PC-9 (cell line): Measurements from ENCODE around the gene SNX1. TPM values are rescaled to one million over a fixed set of nuclear protein-coding genes. Genes with fewer than 3 reads are reported as not detected.
"Not testable (repeated sequence)": the region's sequence is repeated elsewhere in the genome, so short reads cannot be mapped to it uniquely, and the experiment has no call there.

Experiments used
- BruUV-seq: library from RNA; stranded (reverse); fragments of 400-500 nt; replicated peaks from 2 replicates; lab custom pipeline; 2021; lab: Mats Ljungman, UMichigan
- CTCF ChIA-PET: fragments of 300-600 bp; sonication (Branson Sonifier 250); formaldehyde crosslinking; loops from one replicate; lab custom pipeline; 2022; ENCODE audit warnings: antibody characterized with exemption; lab: Charles Lee
- POLR2A ChIA-PET: fragments of 300-600 bp; sonication (Branson Sonifier 250); formaldehyde crosslinking; loops from one replicate; lab custom pipeline; 2022; ENCODE audit warnings: antibody characterized with exemption; ENCODE audit not compliant: unreplicated experiment; lab: Charles Lee
- DNase-seq, 2 experiments: peaks; one replicate each; pipeline versions ENCODE4 v3.0.0 to v3.0.0-alpha.2; 2015 to 2022; ENCODE audit warnings: mixed read lengths in 1 of 2
- H2AFZ ChIP-seq: fragments of 200-600 bp; sonication (generic); 2 replicates; pipeline ENCODE4 v1.8.1; 2017; ENCODE audit warnings: antibody characterized with exemption
- H3F3A ChIP-seq: fragments of 200-600 bp; sonication (generic); 2 replicates; pipeline ENCODE4 v1.8.1; 2017; ENCODE audit warnings: antibody characterized with exemption, mild to moderate bottlenecking, low read depth; ENCODE audit not compliant: insufficient read depth
- H3K27ac ChIP-seq: fragments of 200-600 bp; sonication (generic); 2 replicates; pipeline ENCODE4 v1.6.1; 2016; ENCODE audit warnings: mixed run types
- H3K27me3 ChIP-seq: fragments of 200-600 bp; sonication (generic); 2 replicates; pipeline ENCODE4 v1.6.1; 2016; ENCODE audit warnings: low read depth, mixed run types; ENCODE audit not compliant: insufficient read depth
- H3K36me3 ChIP-seq: fragments of 200-600 bp; sonication (generic); 2 replicates; pipeline ENCODE4 v1.6.1; 2016; ENCODE audit warnings: low read depth, mixed run types
- H3K4me1 ChIP-seq: fragments of 200-600 bp; sonication (generic); replicated peaks from 2 replicates; pipeline ENCODE4 v1.6.1; 2016; ENCODE audit warnings: mixed run types; ENCODE audit not compliant: insufficient read depth
- H3K4me2 ChIP-seq: fragments of 200-600 bp; sonication (generic); 2 replicates; pipeline ENCODE4 v1.6.1; 2017; ENCODE audit warnings: mixed run types
- H3K4me3 ChIP-seq: fragments of 200-600 bp; sonication (generic); 2 replicates; pipeline ENCODE4 v1.6.1; 2016; ENCODE audit warnings: mixed run types
- H3K79me2 ChIP-seq: fragments of 200-600 bp; sonication (generic); 2 replicates; pipeline ENCODE4 v1.6.1; 2017; ENCODE audit warnings: low read depth, mixed run types
- H3K9me2 ChIP-seq: fragments of 200-600 bp; sonication (generic); 2 replicates; pipeline ENCODE4 v1.8.1; 2017; ENCODE audit warnings: mild to moderate bottlenecking; ENCODE audit not compliant: insufficient read depth
- H3K9me3 ChIP-seq: fragments of 200-600 bp; sonication (generic); 2 replicates; pipeline ENCODE4 v1.8.1; 2016; ENCODE audit warnings: low read depth; ENCODE audit not compliant: insufficient read depth
- H4K20me1 ChIP-seq: fragments of 200-600 bp; sonication (generic); 2 replicates; pipeline ENCODE4 v1.8.1; 2017; ENCODE audit not compliant: insufficient read depth
- CTCF ChIP-seq: fragments of 200-600 bp; sonication (generic); conservative IDR thresholded peaks from 2 replicates; pipeline ENCODE4 v1.6.1; 2017; ENCODE audit warnings: mixed run types, antibody characterized with exemption, mild to moderate bottlenecking, moderate library complexity
- EZH2 ChIP-seq: fragments of 200-600 bp; sonication (generic); IDR thresholded peaks from 2 replicates; pipeline ENCODE4 v1.8.0; 2017; ENCODE audit warnings: antibody characterized with exemption, low read depth
- intact Hi-C: fragments of 100-400 bp; cut with micrococcal nuclease; formaldehyde crosslinking; loops from one replicate; pipeline ENCODE4 v1.10.0; 2022; ENCODE audit not compliant: unreplicated experiment
- total RNA-seq: library from RNA; stranded (reverse); gene quantifications from 2 replicates; pipeline ENCODE4 v1.2.3, GENCODE V29; 2021

Gene SNX1
- total RNA-seq, 1 experiment from 2014 or later = 114 TPM

GRCh38 chr15:64070965-64071851 lies 24.6 kb upstream of the SNX1 start:
- Histone ChIP-seq H3K27me3 (no peaks in the 10 kb centered on the region), H3K9me3 (no peaks in the 10 kb centered on the region), H3K4me2 (no peak overlapping the region), H3K4me1 (no peaks in the 10 kb centered on the region), H3K4me3 (no peak overlapping the region), H3F3A (no peaks in the 10 kb centered on the region; the same call in 1 of the 2 replicates), H3K79me2 (no peaks in the 10 kb centered on the region), H3K9me2 (no peaks in the 10 kb centered on the region), H3K36me3 (no peaks in the 10 kb centered on the region), H3K27ac (no peak overlapping the region), H4K20me1 (no peaks in the 10 kb centered on the region), H2AFZ (no peak overlapping the region)
- DNase-seq = no peak
- CTCF ChIA-PET = interaction anchor here (0.6 kb wide), 1 partner anchor 247 kb away, joined by 3 read pairs; no protein-coding TSS in a partner anchor
- POLR2A ChIA-PET = interaction anchor here (0.6 kb wide), 1 partner anchor 36 kb away, joined by 8 read pairs; no protein-coding TSS in a partner anchor
- intact Hi-C loops = no loop called here
- TF ChIP-seq EZH2 (no peak), CTCF (no peak)
- no TSS peak for BruUV-seq

- no TSS peak for BruUV-seq
- Histone ChIP-seq H4K20me1 (no peaks in the 10 kb centered on the region), H3F3A (no peaks in the 10 kb centered on the region; the same call in 1 of the 2 replicates), H3K9me2 (no peaks in the 10 kb centered on the region), H3K4me1 (no peaks in the 10 kb centered on the region), H3K4me2 (no peak overlapping the region), H3K27ac (no peak overlapping the region), H2AFZ (no peak overlapping the region), H3K79me2 (no peaks in the 10 kb centered on the region), H3K27me3 (no peaks in the 10 kb centered on the region), H3K36me3 (no peaks in the 10 kb centered on the region), H3K9me3 (no peaks in the 10 kb centered on the region), H3K4me3 (no peak overlapping the region)
- POLR2A ChIA-PET = no interaction called here
- TF ChIP-seq EZH2 (no peak), CTCF (no peak)
- intact Hi-C loops = no loop called here
- DNase-seq = no peak
- CTCF ChIA-PET = no interaction called here
Measured at GRCh38 chr15:64071931-64072765, 23.6 kb upstream of the SNX1 start.

GRCh38 chr15:64072812-64073211 lies 23.0 kb upstream of the SNX1 start:
- intact Hi-C loops = no loop called here

GRCh38 chr15:64073496-64073895 lies 22.3 kb upstream of the SNX1 start:
- BruUV-seq, H3K27ac ChIP-seq: not testable (repeated sequence)
- CTCF ChIA-PET = interaction anchor here (0.6 kb wide), 1 partner anchor 330 kb away, joined by 11 read pairs; no protein-coding TSS in a partner anchor

More at GRCh38 chr15:64072812-64073211, 23.0 kb upstream of the SNX1 start:
- H3K4me2 ChIP-seq = no peak overlapping the region
- POLR2A ChIA-PET = no interaction called here
- H2AFZ ChIP-seq = no peak overlapping the region
- H3K9me2 ChIP-seq = no peaks in the 10 kb centered on the region
- BruUV-seq = no TSS peak
- TF ChIP-seq EZH2 = no peak
- TF ChIP-seq CTCF = no peak
- no peaks in the 10 kb centered on the region for H3K27me3 ChIP-seq
- H3K79me2 ChIP-seq = no peaks in the 10 kb centered on the region
- CTCF ChIA-PET = no interaction called here
- H4K20me1 ChIP-seq = no peaks in the 10 kb centered on the region
- no peaks in the 10 kb centered on the region for H3K9me3 ChIP-seq
- no peaks in the 10 kb centered on the region for H3K4me1 ChIP-seq
- no peaks in the 10 kb centered on the region; the same call in 1 of the 2 replicates for H3F3A ChIP-seq
- no peaks in the 10 kb centered on the region for H3K36me3 ChIP-seq
- no peak for DNase-seq
- H3K27ac ChIP-seq = no peak overlapping the region
- no peak overlapping the region for H3K4me3 ChIP-seq

More at GRCh38 chr15:64073496-64073895, 22.3 kb upstream of the SNX1 start:
- H2AFZ ChIP-seq, H3K27me3 ChIP-seq, POLR2A ChIA-PET, H4K20me1 ChIP-seq, H3K4me1 ChIP-seq, intact Hi-C loops, H3K9me2 ChIP-seq, H3K4me2 ChIP-seq, H3K36me3 ChIP-seq, H3K4me3 ChIP-seq, H3K9me3 ChIP-seq, H3F3A ChIP-seq, DNase-seq, H3K79me2 ChIP-seq: not testable (repeated sequence)
